ENCODE measurements around the gene CASP14.

DNA sequence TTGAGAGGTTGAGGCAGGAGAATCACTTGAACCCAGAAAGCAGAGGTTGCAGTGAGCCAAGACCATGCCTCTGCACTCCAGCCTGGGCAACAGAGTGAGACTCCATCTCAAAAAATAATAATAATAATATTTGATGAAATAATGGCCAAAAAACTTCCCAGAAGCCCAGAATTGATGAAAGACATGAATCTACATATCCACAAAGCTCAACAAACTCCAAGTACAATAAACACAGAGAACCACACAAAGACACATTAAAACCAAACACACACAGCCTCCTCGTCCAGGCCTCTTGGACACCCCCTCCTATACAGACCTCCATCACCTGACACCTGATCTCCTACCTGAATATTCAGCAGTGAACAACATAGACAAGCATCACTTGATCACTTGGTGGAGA lies 54.7 kb downstream of the CASP14 start:
- TF ChIP-seq CTCF (IDR thresholded peaks at IDR 0.05; ENCODE audit: low read length): no peak
- TF ChIP-seq EZH2 (IDR thresholded peaks at IDR 0.05; ENCODE audit: borderline replicate concordance, low read length): no peak
